Measurements from ENCODE around the gene CDH4.

The CDH4 gene

DNA sequence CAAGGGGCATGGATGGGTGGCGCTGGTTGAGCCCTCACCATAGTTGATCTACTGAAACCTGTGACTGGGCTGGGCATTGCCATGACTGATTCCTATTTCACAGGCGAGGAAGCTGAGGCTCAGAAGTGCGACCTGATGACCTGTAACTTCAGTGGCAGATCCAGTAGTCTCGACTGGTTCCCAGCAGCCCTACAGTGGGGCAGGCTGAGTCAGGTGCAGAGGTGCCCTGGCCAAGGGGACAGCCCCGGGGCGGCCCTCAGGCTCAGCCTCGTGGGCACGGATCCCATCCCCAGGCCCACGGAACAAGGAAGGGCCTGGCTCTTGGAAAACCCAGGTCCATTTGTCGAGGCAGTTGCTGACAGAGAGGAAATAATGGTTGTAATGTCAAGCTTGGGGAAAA, 283.0 kb downstream of the CDH4 start:
- no peak for DNase-seq (ENCODE audit: low spot score)

DNA sequence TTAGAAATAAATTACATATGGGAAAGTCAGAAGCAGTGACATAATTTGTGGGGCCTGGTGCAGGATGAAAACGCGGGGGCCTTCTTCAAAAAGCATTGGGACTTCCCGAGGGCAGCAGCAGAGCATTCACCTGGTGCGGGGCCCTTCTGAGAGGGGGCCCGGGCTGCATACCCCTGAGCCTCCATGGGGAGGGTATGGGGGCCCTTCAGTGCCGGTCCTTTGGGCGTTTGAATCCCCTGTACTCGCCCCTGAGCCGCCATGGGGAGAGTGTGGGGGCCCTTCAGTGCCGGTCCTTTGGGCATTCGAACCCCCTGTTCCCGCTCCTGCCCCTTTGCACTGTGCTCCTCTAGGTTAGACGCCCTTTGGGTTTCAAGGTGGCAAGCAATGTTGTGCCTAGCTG, 283.5 kb downstream of the CDH4 start:
- DNase-seq (ENCODE audit: low spot score): no peak

DNA sequence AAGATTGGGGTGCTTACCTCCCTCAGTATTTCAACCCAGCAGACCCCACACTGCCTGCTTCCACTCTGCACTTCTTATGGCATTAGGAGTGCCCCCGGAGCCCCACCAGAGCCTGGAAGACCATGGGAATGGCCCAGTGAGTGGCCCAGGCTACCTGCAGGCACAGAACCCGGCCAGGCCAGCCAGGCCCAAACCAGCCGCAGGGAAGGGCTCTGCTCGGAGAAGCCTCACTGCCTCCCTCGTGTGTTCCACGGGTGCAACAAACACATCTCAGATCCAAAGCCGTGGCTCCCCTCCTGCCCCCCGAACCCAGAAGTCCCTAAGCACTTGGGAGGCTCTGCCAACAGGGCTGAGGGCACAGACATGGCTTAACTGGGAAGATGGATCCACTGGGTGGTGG, 283.9 kb downstream of the CDH4 start:
- no peak for DNase-seq (ENCODE audit: low spot score)

DNA sequence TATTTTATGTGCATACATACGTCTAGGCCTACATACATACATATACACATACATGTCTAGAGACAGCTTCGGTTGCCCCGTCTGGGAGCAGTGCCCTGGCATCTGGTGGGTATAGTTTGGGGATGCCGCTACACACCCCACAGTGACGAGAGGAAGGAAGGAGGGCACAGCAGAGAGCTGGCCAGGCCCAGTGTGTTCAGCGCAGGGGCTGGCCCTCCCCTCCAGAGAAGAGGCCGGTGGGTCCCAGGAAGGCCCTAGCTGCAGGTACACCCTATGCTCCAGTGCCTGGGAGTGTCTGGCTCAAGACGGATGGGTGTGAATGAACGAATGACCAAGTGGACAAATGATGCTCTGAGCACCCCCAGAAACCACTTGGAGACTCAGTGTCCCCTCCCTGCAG, 284.6 kb downstream of the CDH4 start:
- DNase-seq (ENCODE audit: low spot score): no peak

DNA sequence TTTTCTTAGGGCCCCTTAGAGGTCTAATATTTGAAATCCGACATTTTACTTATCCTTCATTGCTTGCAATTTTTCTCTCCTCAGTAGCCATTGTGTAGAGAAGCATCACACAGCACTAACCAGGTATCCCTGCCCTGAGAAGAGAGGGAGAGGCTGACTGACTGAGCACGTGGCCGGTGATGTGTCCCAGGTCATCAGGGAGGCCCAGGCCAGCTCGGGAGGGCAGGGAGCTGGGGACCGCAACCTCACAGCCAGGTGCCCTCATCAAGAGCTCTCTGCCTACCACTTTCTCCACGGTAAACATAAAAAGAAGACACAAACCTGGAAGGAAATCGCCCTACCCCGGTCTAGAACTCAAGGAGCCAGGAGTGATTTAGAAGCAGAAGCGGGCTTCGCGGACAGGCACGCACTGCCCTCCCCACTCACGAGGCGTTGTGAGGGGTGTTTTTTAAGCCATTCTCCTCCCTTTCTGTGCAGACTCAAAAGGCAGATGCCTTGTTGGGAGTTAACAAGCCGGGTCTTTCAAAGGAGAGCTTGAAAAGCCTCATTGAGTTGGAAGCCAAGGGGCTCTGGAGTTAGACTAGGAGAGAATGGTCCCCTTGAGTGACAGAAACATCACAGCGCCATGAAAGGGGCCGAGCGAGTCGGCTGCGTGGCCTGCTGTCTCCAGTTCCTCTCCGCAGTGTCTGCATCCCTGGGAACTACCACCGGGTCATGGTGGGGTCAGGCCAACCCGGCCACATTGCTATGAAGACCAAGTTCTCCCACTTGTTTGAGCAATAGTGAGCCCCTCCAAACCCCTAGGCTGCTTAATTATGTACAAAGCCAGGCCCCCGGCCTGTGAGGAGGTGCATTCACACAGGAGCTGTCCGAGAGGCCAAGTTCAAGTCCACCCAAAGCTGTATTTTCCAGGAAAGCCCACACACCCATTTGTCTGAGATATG, 285.4 kb downstream of the CDH4 start:
- no peak for DNase-seq (ENCODE audit: low spot score)

DNA sequence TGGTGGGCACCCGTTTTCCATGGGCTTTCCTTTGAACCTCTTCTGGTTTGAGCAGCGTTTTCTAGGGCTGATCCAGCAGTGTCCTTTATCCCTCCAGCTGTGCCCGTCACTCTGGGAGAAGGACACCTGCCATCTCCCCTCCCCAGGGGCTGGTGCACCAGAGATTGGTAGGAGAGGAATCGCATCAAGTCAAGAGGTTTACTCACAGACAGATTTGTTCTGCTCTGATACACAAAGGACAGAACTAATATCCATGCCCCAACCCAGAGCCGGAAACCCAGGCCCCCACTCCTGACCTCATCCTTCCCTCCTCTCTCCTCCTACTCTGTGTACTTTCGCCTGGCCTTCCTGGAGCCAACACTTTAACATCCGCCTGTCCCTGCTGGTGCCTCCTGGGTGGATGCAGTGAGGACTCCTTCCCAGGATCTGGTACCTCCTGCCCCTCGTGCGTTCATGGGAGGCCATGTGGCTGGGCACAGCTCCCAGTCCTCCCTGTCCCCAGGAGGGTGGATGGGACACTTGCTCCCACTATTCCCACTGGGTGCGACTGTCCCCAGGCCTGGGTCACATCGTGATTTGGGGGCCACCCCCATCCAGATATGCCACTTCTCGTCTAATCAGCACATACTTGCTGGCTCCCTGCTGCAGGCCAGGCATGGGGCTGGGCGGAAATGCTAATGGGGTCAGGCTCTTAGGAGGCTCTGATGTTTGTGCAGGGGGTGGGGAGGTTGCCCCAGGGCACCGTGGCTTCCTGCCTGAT, 286.3 kb downstream of the CDH4 start:
- no peak for DNase-seq (ENCODE audit: low spot score)

DNA sequence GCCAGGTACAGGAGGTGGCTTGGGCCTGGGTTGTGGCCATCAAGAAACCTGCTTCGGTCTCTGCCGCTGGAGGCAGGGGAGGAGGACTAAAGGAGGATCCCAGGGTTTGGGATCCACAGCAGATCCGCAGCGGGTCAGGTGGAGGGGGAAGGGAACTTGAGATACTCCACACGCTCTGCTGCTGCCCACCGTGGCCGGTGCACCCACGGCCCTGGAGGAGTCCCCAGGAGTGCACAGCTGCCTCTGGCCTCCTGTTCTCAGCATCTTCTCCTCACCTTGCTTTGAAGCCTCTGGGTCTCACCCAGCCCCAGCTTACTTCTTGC, 286.8 kb downstream of the CDH4 start:
- no peak for DNase-seq (ENCODE audit: low spot score)

DNA sequence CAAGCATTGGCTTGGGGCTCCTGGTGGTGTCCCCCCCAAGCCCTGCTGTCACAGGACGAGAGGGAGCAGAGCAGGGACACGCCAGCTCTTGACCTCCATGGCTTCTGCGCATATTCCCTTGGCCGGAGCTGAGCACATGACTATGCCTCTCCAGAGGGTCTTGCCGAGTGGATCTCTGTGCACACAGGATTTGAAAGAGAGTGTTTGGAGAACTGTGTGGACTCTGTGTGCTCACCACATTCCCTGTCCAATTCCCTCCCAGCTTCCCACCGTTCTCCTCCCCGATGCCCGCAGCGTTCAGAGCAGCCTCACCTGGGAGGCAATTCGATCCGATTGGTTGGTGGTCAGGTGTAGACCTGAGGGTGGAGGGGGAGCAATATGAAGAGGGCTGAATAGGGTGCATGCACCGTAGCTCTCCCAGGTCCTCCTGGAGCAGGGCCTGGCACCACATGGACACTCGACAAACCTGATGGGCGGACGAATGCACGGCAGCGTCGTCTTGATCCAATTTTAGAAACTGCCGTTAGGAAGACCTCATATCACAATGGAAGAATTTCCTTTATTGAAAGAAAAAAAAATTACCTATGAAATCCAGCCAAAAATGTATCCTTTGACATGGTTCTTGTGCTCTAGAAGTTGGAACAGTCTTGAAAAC, 287.8 kb downstream of the CDH4 start:
- no peak for DNase-seq (ENCODE audit: low spot score)

DNA sequence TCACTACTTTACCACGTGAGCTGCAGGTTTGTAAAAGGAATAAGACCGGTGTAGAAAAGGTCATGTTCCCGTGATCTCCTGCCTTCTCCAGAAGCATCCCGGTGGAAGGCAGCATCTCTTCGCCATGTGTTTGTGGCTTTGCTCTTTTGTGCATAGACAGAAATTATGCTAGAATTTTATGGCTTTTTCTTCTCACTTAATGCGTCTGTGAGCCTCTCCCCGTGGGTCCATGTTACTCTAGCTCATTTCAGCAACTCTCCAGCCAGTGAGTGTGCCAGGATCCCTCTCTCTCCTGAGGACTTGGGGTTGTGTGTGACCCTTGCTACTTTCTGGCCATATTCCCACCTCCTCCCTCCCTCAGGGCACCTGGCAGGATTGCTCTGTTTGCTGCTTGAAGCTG, 289.5 kb downstream of the CDH4 start:
- DNase-seq (ENCODE audit: low spot score): no peak

DNA sequence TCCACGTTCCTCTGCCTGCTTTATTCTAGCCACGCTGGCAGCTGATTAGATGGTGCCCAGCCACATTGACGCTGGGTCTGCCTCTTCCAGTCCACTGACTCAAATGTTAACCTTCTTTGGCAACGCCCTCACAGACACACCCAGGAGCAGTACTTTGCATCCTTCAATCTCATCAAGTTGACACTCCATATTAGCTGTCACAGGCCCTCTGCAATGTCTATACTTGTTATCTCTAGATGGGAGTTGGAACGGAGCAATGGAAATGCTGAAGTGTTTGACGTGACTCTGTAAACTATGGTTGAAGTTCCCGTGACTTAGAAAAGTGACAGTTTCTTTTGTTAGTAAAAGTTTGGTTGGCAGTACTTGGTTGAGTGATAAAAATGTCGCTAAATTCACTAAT, 291.0 kb downstream of the CDH4 start:
- DNase-seq (ENCODE audit: low spot score): no peak

DNA sequence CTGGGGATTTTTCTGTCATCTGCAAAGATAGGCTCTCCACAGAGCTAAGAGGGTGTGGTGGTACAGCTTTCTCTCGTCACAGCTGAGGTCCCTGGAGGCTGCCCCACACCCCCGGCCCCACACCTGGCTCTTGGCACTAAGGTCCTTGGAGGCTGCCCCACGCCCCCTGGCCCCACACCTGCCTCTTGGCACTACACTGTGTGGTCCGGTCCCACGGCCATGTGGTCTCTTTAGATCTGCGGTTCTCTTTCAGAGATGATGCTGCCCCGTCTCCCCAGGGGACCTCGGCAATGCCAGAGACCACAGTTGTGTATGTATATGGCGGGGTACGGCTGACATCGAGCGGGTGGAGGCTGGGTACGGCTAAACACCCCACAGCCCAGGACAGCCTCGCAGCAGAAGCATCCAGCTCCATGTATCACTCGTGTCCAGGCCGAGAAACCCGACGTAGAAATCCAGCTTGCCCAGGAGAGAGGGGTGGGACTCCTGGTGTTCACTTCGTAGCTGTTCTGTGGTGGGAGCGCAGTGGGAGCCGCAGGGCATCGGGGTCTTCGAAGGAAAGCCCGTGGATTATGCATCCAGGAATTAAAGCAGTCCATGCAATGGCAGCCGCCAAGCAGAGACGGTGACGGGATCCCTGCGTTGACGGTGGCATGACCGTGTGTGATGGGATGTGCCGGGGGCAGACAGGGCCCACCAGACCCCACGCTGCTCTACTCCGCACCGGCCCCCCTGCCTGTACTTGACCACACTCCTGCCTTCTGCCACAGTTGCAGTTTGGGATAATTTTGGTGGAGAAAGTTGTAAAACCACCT, 292.1 kb downstream of the CDH4 start:
- DNase-seq (ENCODE audit: low spot score): no peak

DNA sequence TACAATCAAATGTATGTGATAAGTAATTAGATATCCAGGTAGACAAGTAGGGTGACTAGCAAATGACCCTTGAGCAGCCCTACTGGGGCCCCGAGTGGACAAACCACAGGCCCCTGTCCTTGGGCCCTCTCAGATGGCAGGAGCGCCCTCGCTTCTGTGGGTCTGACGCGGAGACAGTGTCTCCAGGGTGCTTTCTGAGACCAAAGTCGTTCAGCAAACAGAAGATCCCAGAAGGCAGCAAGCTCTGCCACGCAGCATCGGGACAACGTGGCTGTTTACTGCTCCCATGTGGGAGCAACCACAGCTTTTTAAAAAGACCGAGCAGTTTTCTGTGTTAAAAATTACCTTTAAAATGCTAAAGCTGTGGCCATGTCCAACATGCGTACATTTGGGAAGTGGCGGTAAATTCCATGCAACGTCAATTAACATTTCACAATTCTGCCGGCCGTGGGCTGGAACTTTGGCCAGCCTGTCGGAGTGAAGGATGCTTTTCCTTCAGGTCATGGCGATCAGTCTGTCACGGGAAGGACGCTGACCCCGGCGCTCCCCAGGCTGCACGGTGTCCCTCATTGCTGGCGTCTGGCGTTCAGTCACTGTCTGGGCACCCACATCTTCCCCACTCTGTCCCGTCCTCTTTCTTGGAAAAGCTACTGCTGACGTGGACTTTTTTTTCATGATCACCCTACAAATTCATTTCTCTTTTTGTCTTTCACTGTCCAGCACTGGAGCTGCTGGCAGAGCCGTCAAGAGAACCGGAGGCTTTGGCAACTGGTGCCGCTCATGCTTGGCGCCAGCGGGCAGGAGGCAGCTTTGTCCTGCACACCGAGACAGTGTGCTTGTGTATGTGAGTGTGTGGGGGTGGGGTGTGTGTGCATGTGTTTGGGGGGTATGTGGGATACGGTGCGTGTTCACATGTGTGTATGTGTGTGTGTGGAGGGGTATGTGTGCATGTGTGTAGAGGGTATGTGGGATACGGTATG, 293.1 kb downstream of the CDH4 start:
- DNase-seq (ENCODE audit: low spot score): no peak

DNA sequence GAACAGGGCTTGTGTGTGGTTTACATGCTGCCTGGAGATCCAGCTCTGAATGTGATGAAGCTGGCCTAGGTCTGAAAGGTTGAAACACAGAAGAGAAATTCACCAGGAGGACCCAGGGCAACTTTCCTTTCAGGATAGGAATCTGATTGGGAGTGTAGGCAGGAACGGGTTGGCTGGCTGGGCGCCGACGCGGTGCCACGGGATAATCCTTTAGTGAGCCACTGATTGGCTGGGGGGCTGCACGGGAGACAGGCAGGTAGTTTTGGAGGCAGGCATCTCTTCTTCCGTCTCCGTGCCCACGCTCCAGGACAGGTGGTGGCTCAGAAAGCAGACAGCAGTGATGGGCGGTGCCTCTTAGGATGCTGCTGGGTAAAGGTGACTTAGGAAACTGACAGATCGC, 294.6 kb downstream of the CDH4 start:
- DNase-seq (ENCODE audit: low spot score): no peak

DNA sequence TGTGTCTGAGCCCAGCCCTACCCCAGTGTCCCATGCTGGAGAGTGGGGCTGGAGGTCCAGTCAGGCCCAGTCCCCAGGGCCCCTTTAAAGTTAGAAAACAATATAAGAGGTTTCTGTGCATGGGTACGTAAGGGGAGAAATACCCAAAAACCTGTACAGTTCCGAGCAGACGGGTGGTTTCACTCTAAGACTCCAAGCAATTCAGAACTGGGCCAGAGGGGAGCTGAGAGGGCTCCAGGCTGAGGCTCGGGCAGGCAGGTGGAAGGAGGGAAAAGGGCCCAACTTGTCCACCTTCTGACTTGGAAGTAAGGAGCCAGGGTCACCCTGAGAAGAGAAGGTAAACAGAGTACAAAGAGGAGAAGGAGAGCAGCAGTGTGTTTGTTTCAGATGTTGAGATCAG, 296.0 kb downstream of the CDH4 start:
- no peak for DNase-seq (ENCODE audit: low spot score)

DNA sequence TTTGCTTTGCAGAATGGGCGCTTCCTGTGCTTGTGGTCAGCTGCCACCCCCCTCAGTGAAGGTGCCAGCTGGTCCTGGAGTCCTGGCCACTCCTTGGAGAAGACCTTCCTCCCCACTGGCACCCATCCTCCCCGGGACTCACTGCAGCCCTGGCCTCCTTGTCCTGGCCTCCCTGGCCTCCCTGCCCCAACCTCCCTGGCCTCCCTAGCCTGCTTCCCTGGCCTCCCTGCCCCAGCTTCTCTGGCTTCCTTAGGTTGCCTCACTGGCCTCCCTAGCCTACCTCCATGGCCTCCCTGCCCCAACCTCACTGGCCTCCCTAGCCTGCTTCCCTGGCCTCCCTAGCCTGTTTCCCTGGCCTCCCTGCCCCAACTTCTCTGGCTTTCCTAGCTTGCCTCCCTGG, 297.8 kb downstream of the CDH4 start:
- DNase-seq (ENCODE audit: low spot score): no peak

DNA sequence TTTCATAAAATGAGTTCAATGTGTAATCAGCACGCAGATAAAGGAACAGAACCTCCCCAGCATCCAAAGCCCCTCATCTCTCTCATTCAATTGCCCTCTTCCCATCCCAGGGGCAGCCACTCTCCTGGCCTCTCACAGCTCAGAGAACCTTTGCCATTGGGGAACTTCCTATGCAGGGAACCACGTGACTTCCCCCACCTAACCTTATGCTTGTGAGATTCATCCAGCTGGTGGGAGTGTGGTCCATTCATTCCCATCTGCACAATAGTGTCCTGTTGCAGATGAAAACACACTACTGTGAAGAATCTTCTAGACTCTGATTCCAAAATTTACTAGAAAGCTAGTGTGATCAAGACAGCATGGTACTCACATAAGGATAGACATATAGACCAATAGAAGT, 299.3 kb downstream of the CDH4 start:
- no peak for DNase-seq (ENCODE audit: low spot score)

DNA sequence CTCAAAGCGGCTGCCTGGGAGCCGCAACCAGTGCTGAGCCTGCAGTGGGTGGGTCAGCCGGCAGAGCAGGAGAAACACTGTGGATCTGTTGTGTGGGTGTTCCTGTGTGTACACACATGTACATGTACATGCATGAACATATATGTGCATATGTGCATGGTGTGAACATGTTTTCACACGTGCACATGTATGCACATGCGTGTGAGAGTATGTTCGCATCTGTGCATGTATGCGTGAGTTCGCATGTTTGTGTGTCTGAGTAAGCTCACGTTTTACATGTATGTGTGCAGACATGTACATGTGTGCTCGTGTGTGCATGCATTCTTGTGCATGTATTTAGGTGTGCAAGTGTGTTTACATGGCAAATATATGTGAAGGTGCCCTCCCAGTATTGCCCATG, 302.6 kb downstream of the CDH4 start:
- no peak for DNase-seq (ENCODE audit: low spot score)

DNA sequence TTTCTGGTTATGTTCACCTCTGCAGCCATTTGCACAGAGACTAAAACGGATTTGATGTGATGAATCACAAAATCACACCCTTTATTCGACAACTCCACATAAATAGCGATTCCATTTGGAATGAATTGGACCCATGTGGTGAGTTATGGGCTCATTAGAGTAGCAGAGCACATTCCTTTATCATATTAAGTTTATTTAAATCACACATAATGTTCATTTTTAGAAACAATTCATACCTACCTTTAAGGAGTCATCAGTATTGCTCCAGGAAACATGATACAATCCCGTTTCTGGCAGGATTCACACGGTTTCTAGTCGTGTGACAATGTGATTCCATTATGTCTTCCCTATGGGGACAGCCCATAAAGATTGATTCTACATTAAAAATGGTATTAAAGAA, 303.5 kb downstream of the CDH4 start:
- DNase-seq (ENCODE audit: low spot score): no peak

DNA sequence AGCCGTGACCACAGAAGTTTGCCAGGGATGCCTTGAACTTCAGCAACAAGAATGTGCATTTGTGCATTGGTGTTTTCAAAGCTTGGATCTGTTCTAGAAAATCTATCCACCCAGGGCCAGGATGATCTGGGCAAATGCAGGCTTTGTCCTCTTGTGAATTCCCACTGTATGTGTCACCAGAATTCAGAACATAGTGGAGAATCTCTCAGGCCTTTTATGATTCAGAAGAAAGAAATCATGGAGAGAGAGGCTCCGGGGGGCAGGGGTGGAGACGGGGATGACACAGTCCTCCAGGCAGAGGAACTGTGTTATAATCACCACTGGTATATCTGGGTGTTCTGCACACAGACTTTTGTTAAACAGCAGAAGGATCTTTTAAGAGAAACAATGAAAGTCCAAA, 304.1 kb downstream of the CDH4 start:
- no peak for DNase-seq (ENCODE audit: low spot score)

DNA sequence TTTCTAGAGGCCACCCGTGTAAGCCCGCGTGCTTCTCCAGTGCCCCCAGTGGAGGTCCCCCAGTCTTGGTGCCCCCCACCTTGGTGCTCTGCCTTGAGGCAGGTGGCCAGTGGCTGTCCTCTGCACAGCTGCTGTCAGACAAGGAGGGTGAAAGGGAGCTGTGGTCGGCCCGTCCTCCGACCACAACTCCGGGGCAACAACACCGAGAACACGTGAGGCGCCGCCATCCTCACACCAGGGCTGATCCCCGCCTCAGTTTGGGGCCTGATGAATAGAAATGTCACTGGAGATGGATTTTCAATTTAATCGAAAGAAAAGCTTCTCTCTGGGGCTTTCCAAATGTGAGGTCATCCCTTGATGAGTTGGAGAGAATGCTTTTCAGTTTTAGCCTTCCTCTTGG, 304.6 kb downstream of the CDH4 start:
- DNase-seq (ENCODE audit: low spot score): no peak

DNA sequence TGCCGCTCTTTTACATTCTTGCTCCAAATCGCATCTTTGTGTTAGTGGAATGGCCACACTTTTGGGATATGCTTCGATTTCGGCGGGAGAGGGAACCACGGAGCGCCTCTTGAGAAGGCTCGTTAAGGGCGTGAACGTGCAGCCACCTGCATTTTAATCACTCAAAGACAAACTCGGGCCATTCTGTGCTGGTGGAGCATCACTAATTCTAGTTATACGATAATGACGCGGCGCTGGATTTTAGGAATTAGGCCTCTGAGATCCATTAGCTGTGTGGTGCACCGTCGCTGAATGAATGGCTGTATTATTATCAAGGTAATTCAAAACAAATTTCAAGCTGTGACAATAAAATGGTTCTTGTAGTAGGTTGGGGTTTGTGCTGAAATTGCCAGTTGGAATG, 305.6 kb downstream of the CDH4 start:
- no peak for DNase-seq (ENCODE audit: low spot score)
